Posterior vena cava (tissue), 2 donors: ENCODE measurements around the gene NDFIP1. TPM values are rescaled to one million over a fixed set of nuclear protein-coding genes. Genes with fewer than 3 reads are reported as not detected.
"Not testable (repeated sequence)": the region's sequence is repeated elsewhere in the genome, so short reads cannot be mapped to it uniquely, and the experiment has no call there.

Experiments used
- DNase-seq: peaks from one replicate; pipeline ENCODE4 v3.0.0-alpha.2; 2020; ENCODE audit warnings: low spot score
- intact Hi-C, 2 donors: fragments of 100-400 bp; cut with DNase I; formaldehyde crosslinking; loops; one replicate each; pipeline versions ENCODE4 v1.14.1 to v1.14.2; 2022 to 2023
- total RNA-seq, 2 donors: library from RNA; stranded (reverse); fragmentation: NEBNext Ultra II Directional; extraction: Animal tissue kit (Norgen Biotek cat#: 25700); gene quantifications; one replicate each; pipeline ENCODE4 v1.2.1, GENCODE V29; 2021
- donor health status: DM: yes; HTN: yes; CAD: no.
- donor health status: DM: yes; HTN: yes; CAD: no.

NDFIP1 gene
- total RNA-seq, 2 donors from 2014 or later, result 78.5 to 81.0 TPM

GRCh38 chr5:142087920-142088679 lies 20.5 kb upstream of the NDFIP1 start:
- DNase-seq, result no peak
- intact Hi-C loops, result no loop called here

- DNase-seq, result not testable (repeated sequence)
Measured at GRCh38 chr5:142088855-142089479, 19.6 kb upstream of the NDFIP1 start.

GRCh38 chr5:142091012-142091411 lies 17.6 kb upstream of the NDFIP1 start:
- DNase-seq, result no peak
- intact Hi-C loops, result no loop called here

More at GRCh38 chr5:142088855-142089479, 19.6 kb upstream of the NDFIP1 start:
- intact Hi-C loops, result not testable (repeated sequence)

GRCh38 chr5:142091922-142092321 lies 16.7 kb upstream of the NDFIP1 start:
- no peak for DNase-seq
- intact Hi-C loops, result no loop called here

- intact Hi-C loops, result no loop called here
Measured at GRCh38 chr5:142095035-142095434, 13.5 kb upstream of the NDFIP1 start.

GRCh38 chr5:142095651-142096330 lies 12.8 kb upstream of the NDFIP1 start:
- intact Hi-C loops, result no loop called here
- no peak for DNase-seq

More at GRCh38 chr5:142095035-142095434, 13.5 kb upstream of the NDFIP1 start:
- DNase-seq, result no peak

GRCh38 chr5:142096382-142096781 lies 12.2 kb upstream of the NDFIP1 start:
- intact Hi-C loops, result no loop called here

GRCh38 chr5:142097681-142098080 lies 10.9 kb upstream of the NDFIP1 start:
- intact Hi-C loops, result no loop called here

More at GRCh38 chr5:142096382-142096781, 12.2 kb upstream of the NDFIP1 start:
- DNase-seq, result no peak

GRCh38 chr5:142098275-142098674 lies 10.3 kb upstream of the NDFIP1 start:
- intact Hi-C loops, result no loop called here

More at GRCh38 chr5:142097681-142098080, 10.9 kb upstream of the NDFIP1 start:
- no peak for DNase-seq

GRCh38 chr5:142098931-142099330 lies 9.6 kb upstream of the NDFIP1 start:
- no peak for DNase-seq
- intact Hi-C loops, result no loop called here

More at GRCh38 chr5:142098275-142098674, 10.3 kb upstream of the NDFIP1 start:
- DNase-seq, result no peak

GRCh38 chr5:142100307-142100706 lies 8.3 kb upstream of the NDFIP1 start:
- no peak for DNase-seq
- intact Hi-C loops, result no loop called here

- intact Hi-C loops, result no loop called here
Measured at GRCh38 chr5:142102980-142103740, 5.4 kb upstream of the NDFIP1 start.

GRCh38 chr5:142104491-142104890 lies 4.1 kb upstream of the NDFIP1 start:
- intact Hi-C loops, result no loop called here
- DNase-seq, result no peak

More at GRCh38 chr5:142102980-142103740, 5.4 kb upstream of the NDFIP1 start:
- no peak for DNase-seq

- no peak for DNase-seq
- intact Hi-C loops, result no loop called here
Measured at GRCh38 chr5:142106061-142106460, 2.5 kb upstream of the NDFIP1 start.

- intact Hi-C loops, result no loop called here
- no peak for DNase-seq
Measured at GRCh38 chr5:142107036-142107735, 1.4 kb upstream of the NDFIP1 start.

- DNase-seq, result no peak
- intact Hi-C loops, result no loop called here
Measured at GRCh38 chr5:142107736-142108431, 695 bp upstream of the NDFIP1 start.

- no peak for DNase-seq
- intact Hi-C loops, result no loop called here
Measured at GRCh38 chr5:142109331-142110045, 909 bp downstream of the NDFIP1 start.
